NT2/D1 (cell line): ENCODE data around the gene CAPN14.

ENCODE experiments used
- SUZ12 ChIP-seq: IDR thresholded peaks from 2 replicates; pipeline ENCODE4 v1.6.1; 2011; ENCODE audit not compliant: insufficient read length, insufficient read depth; ENCODE audit errors: extremely low read depth
- ZNF274 ChIP-seq: IDR thresholded peaks from 2 replicates; pipeline ENCODE4 v1.6.1; 2011; ENCODE audit warnings: mild to moderate bottlenecking, low read depth, low read length

DNA sequence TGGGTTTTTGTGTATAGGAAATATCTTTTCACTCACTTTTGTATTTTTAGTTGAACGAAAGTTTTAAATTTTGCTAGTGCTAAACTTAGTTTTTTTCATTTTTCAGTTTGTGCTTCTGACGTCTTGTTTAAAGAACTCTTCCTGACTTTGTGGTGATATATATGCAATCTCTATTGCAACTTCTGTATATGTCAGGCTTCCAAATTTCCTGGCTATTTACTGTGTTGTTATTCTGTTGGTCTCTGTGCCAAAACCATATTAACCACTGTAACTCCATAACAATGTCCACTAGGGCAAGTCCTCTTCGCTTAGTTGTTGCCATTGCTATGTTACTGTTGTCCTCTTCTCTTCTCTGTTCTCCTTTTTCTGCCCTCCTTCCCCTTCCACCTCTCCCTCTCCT is 13.4 kb upstream of the CAPN14 start:
- TF ChIP-seq SUZ12 (no peak), ZNF274 (no peak)
